ENCODE results near the gene SMPD4.
"Not testable (repeated sequence)": the region's sequence is repeated elsewhere in the genome, so short reads cannot be mapped to it uniquely, and the experiment has no call there.

Gene SMPD4

DNA sequence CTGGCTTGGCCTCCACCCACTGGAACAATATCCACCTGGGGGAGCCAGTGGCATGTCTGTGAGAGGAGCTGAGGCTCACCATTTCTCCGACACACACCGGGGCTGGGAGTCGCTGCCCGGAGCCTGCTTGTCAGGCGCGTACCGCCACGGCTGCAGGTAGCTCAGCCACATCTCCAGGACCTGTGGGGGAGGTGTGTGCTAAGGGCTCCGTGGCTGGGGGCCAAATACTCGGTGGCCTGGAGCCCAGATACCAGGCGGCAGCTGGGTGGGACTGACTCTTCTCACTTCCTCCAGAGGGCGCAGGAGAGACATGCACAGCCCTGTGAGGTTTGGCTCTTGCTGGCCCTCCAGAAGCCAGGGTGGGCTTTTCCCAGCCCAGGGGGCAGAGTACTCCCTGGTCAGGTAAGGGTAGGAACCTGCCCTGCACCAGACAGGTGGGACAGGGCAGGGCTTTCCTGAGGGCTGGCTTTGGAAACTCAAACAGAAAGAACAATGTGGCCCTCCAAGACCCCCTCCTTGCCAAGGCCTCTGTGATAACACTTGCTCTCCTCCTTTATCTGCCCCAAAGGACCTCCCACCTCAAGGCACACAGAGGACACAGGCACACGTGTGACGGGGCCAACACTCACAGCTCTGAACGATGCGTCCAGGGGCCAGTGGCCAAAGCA, 25.3 kb downstream of the SMPD4 start:
- DNase-seq, result peak in 1 of 5 donors; percentile 32

DNA sequence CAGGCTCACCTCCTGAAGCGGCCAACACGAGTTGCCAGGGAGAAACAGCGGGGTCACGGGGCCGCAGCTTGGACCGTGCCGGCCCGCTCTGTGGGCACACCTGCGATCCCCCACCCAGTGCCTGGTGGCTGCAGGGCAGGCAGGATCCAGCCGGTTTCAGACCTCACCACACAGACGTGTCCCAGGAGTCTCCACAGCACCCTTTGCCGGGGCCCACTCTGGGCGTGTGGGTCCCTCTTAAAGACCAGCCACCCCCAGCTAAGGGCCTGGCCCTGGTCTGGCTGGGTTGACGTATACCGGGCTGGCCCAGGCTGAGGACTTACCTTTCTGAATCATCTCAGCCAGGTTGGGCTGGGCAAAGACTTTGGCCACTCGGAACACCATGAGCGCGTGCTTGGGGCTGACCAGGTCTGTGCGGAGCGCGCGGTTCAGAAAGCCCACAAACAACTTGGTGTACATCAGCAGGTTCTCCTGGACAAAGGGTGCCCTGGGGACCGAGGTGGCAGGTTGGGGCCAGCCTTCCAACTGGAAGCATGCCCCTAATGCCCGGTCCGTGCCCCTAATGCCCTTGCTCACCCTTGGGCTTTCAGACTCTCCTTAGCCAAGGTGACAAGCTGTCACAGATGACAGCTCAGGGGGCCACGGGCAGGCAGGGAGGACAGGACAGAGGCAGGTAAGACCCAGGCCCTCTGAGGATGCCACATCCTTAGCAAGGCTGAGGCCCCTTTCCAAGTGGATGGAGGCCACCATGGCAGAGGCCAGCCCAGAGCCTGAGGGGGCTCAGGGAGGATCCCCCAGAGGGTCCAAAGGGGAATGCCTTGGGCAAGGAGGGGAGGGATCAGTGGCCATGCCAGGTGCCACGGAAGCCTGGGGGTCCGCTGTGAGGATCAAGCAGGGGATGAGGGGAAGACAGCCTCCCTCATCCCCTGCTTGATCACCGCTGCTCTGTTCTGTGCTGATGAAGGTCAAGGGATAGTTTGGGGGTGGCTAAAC, 26.3 kb downstream of the SMPD4 start:
- DNase-seq, result no peak

DNA sequence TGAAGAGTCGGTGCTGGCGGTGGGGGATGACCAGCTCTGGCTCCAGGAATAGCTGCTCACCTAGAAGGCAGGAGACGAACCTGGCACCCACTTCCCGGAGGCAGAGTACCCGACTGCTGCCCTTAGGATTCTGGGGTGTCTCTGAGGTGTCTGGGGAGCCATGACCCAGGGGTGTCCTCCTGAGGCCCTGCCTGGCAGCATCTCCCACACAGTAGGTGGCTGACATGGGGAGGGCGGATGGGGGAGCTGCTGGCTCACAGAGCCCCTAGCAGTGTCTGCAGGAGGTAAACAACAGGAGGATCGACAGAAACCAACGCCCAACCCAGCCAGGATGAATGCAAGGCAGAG, 27.0 kb downstream of the SMPD4 start:
- DNase-seq, result not testable (repeated sequence)

DNA sequence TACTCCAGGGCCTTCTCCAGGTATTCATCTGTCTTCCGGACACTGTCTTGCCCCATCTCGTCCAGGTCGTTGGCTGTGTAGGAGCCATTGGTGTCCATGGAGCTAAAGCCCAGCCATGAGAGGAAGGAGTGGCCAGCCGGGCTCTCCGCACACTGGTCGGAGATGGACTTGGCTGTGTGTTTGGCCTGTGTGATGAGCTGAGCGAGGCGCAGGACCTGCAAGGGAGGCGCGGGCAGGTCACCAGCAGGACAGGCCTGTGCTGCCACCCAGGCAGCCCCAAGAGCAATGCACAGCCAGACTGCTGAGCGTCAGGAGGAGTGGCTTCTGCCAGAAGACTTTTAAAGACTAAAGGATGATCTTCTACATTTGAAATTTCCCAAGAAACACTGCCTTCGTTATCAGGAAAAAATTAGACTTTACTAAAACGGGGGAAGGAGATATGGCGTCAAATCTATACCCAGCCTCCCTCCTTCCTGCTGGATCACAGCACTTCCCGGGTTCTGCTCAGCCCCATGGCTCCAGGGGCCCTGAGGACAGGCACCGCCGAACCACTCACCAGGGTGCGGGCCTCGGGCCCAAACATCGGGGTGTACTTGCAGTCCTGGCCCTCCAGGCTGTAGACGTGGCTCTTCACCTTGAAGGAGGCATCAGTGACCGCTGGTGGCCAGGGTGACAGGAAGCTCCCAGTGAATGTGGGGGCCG, 27.5 kb downstream of the SMPD4 start:
- not testable (repeated sequence) for DNase-seq

DNA sequence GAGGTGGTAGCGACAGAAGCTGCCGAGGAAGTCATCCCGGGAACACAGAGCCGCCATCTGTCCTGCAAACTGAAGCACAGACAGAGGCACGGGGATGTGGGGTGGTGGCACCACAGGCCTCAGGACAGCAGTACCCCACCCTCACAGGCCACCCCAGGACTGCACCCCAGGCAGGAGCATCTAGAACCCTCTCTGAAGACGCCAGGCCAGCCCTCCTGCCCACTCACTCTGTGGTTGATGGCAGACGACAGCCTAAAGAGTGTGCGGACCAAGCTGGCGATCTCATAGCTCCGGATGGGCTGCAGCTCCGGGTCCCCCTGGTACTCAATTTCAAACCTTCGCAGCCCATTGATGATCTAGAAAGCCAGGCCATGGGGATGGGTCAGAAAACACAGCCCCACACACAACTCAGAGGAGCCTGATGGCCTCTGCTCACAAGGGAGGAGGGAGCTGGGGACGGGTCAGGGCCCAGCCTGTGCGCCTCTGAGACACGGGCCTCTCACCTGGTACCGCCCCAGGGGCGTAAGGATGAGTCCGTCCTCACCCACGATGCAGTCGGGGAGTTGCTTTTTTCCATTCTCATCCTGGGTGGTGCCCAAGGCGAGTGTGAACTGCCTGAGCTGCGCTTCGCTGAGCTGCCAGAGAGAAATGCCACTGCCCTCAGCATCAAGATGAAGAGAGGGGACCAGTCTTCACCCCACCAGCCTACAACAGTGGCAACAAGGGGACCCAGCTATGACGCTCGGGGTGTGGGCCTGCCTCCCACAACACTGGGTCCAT, 28.4 kb downstream of the SMPD4 start:
- DNase-seq, result no peak

DNA sequence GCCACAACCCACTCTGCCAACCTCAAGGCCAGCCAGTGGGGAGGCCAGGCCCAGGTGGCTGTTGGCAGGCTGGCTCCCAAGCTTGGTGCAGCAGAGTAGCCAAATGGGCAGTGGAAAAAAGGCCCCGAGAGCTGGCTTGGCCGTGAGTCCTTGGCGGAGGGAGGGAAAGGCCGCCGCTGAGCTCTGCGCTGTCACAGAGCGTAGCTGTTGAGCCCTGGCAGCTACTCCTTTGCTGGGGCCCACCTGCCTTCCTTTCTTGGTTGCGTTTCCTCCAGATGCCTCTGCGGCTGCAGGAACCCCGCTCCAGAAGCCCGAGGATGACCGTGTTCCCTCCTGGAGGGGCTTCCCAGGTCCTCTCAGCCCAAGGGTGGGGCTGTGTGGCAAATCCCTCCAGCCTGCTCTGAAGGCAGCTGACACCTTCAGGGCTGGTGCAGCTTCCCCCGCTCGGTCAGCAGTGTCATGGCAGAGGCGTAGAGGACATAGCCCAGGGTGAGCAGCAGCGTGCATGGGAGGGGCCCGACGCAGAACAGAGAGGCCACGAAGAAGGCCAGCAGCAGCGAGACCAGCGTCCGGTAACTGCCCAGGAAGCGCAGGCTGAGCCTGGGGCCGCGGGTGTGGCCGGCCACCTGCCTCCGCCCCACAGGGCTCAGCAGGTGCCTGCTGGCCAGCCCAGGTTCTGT, 29.1 kb downstream of the SMPD4 start:
- not testable (repeated sequence) for DNase-seq

DNA sequence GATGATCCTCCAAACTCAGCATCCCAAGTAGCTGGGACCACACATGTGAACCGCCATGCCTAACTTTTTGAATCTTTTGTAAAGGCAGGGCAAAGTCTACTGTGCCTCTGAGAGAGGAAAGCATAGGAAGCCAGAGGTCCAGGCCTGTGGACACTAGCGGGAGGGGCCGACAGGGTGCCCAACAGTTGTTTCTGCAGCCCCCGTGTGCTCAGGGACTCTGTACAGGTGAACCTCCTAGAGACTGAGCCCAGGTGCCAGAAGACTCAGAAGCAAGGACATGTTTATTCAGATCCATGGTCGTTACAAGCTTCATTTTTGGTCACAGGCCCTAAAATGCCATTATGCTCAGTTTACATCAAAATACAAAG, 30.3 kb downstream of the SMPD4 start:
- DNase-seq, result not testable (repeated sequence)

DNA sequence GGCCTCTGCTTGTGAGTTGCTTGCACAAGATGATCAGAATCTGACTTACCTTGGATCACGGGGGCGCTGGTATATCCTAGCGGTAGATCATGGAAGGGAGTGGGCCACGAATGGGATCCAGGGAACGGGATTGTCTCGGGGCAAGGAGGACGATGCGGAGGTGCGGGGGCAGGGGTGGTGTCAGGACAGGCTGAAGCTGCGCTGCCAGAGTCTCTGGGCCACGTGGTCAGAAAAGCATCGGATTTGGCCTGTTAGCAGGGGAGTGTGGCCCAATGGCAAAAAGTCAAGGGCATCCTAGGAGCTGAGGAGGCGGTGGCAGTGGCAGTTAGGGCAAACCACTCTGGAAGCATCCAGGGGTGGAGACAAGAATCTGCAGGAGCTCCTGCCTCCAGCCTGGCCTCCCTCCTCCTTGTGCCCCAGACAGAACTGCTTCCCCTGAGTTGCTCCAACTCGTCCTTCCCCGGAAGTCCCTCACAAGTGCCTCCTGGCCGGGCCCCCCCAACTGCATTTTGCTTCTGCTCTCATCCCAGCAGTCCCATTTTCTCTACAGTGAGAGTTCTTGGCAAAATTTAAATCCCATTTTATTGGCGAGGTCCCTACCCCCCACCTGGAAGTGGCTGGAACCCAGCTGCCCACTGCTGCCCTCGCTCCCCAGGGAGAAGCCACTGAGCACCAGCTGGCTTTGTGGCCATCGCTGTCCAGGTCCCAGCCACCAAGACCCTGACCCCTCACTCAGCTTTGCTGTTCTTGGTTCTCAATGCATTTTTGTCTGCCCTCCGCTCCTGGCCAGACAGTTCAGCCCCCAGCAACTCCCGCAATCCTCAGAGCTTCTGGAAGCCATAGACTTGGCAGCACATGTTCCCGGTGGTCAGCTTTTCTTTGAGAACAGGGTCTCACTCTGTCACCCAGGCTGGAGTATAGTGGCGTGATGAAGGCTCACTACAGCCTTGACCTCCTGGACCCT, 30.9 kb downstream of the SMPD4 start:
- DNase-seq, result no peak

DNA sequence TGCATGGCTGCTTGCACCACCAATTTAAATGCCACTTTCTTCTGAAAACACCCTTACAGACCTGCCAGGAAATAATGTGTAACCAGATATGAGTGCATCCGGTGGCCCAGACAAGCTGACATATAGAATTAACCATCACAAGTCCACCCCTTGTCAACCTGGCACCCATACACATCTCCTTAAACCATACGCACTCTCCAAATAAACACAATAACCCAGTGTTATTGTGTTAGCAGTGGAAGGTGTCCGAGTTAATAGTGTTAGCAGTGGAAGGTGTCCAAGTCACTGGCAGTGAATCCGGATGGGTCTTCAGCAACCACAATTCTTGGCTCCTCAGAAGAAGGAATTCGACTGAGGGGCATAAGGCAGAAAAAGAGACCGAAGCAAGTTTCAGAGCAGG, 32.9 kb downstream of the SMPD4 start:
- DNase-seq, result not testable (repeated sequence)

DNA sequence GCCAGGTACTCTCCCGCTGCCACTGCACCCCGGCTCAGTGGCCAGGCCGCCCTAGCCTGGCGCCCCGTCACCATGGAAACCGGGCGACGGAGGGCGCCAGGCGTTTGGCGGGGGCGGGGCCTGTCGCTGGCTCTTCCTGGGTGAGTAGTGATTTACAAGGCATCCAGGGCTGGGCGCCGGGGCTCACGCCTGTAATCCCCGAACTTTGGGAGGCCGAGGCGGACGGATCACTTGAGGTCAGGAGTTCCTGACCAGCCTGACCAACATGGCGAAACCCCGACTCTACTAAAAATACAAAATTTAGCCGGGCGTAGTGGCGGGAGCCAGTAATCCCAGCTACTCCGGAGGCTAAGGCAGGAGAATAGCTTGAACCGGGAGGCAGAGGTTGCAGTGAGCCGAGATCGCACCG, 36.4 kb downstream of the SMPD4 start, which contains the start of gene CCDC74B:
CCDC74B (minus strand) TSS at position 107 of the 409 bp plus-strand sequence. CDS start 116 bp downstream, outside the sequence.
- DNase-seq, result peak in 4 of 5 donors; percentile 35 to 63 (median 46)

DNA sequence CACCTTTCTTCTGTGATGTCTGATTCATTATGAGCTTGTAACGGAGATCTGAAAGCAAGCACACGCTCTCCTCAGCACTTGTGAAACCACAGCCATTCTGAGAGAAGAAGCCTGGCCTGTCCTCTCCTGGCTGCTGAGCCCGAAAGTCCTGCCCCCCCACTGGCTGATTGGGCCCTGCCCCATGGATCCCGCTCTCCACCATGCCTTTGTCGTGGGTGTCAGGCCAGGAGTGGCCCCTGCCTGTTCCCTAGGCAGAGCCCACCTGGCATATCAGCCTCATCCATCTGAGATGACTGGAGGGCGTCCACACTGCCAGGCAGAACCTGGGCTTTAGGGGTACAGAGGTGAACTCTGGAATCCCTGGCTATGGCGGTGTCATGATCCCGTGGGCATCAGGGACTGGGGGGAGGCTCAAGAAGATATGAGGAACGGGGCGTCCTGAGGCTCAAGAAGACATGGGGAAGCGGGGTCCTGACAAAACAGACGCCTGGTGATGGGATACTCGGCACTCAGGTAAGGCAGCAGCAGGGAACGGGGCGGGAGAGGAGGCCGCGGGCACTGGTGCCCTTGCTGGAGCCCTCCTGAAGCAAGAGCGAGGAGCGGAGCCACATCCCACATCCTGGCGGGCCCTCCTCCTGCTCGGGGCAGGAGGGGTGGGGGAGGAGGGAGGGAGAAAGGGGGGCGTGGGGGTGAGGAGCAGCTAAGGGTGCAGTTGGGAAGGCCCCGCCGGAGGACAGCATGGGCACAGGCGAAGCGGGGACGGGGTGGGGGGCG, 37.9 kb downstream of the SMPD4 start:
- DNase-seq, result not testable (repeated sequence)

DNA sequence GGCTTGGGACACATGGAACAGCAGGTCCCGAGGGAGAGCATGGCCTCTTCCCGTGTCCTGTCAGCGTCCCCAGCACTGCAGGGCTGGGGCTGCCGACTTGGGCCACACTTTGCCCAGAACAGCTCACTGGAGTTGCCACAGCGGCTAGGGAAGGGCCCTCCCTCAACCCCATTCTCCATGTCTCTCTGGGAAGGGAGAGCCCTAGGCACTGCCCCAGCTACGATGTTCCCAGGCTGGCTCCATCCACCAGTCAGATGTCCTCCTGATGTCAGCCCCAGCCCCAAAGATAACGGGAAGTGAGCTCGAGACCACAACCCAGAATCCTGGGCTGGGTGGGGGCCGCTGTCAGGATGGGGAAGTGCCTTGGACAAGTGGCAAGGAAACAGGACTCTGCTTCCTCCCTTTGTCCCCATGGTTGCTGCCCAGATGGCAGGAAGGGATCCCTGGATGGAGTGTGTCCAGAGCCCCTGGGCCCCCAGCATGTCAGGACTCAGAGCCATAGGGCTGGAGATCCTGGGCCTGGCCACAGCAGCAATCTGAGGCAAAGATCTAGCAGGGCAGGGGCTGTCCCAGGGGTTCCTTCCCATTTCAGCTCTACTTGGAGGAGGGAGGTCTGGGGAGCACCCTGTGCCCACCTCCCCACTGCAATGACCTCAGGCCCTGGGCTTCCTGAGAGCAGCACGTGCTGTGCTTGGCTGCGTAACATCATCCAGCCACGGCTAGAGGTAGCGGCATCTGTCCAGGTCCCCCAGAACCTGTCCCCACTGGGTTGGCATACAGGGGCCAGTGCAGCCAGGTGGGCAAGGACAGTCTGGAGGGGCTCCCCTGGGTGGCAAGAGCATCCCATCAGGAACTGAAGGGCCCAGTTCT, 38.8 kb downstream of the SMPD4 start:
- DNase-seq, result not testable (repeated sequence)

DNA sequence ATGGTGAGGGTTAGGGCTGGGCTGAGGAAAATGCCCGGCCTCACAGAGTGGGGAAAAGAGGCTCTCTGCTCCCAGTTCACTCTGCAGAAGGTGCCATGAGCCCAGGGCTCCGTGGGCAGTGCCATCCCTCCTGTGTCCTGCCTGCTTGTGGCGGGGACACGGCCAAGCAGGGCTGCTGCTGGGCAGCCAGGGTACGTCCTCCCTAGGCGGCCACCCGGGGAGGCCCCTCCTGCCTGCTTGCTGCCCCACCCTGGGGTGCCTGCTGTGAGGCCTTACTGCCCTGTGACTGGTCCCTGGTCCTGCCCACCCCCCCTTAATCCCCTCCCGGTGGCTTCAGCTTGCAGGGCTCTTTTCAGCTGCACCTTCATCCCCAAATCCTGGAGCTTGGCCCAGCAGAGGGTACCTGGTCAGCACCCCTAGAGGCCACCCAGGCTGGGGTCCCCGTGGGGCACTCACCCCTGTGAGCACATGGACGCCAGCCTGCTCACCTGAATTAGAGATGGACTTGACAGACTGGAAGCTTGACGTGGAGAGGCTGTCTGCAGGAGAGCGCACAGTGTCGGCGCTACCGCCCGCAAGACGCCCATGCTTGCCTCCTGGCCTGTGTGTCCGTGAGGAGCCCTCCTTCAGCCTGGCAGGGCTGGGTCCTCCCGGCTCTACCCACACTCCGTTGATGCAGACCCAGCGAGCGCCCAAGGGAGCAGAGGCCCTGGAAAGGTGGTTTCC, 39.6 kb downstream of the SMPD4 start:
- DNase-seq, result not testable (repeated sequence)

DNA sequence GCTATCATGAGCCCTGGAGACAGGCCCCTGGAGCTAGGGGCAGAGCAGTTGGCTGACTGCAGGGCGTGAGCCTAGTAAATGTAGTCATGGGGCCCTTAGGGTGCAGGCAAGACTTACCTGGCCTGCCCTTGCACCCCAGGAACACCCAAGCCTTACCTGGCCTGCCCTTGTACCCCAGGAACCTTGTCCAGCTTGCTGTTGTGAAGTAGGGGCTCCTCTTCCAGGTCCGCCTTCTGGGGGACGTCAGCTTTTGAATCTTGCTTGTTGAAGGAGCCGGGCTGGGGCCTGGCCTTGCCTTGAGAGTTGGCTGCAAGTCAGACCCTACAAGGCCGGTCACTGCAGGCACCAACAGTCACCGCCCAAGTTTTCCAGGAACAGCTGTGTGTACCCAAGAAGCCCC, 40.4 kb downstream of the SMPD4 start:
- not testable (repeated sequence) for DNase-seq

DNA sequence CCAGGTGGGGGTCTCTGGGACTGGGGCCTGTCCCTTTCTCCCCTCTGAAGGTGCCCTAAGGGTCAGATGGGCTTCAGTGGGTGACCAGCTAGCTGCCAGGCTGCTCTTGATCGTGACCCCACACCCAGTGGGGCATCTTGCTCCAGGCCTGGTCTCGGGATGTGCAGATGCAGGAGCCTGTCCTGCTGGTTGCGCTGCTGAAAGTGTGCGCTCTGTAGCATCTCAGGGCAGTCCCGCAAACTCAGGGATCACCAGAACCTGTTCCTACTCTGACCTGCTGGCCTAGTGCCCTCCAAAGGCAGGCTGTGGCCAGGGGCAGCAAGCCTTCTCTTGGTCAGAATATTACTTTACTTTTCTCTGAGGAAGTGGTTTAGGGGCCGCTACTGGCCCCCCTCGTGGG, 40.9 kb downstream of the SMPD4 start:
- DNase-seq, result not testable (repeated sequence)

DNA sequence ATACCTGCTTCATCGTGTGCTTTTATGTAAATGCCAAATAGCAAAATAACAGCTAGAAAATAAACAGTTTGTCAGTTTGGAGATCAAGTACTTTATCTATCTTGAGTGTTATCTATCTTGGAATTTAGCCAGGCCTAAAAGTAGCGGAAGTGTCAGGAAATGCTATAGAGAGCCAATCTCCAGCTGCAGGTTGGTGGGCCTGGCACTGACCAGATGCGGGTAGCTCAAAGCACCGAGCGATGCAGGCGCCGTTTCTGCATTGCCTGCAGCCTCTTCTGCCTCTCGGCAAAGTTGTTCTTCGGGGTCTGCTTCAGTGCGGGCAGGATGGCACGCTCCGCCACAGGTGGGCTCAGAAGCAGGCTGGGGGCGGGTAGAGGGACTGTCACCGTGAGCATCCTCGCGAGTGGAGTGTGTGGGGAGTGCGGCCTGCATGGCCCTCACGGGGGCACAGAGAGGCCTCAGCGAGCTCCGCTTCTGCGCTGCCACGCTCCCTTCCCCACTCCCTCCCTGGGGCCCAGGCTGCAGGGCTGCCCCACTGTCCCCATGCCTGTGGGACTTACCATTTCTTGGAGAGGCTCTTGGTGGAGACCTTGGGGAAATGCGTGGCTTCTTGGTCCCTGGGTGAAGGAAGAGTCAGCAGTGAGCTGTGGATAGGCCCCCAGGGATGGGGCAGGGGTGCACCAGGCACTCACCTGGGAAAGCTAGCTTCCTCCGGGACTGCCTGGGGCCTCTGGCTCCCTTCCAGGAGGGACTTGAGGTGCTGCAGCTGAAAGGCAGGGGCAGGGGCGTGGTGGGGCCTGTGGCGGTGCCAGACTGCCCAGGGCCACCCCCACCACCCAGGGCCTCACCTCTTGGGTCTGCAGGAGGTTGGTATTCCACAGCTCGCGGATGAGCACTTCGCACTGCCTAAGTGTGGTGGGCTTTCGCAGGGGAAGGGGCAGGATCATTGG, 41.8 kb downstream of the SMPD4 start:
- DNase-seq, result not testable (repeated sequence)

DNA sequence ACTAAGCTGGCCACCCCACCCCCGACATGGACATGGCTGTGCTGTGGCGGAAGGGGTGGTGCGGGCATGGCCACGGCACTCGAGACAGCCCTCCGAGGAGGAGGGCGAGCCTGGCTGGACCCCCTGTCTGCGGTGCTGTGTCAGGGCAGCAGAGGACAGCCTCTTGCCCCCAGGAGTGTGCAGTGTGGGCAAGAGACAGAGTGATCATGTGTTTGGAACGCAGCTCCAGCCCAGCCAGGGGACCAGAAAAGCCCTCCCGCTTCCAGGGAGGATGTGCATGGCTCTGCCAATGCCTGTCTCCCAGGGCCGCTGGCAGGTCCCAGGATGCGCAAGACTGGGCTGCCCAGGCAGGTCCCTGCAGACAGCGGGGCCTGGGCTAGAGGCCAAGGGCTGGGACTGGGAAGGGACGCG, 42.6 kb downstream of the SMPD4 start:
- DNase-seq, result not testable (repeated sequence)

All from T-helper 1 cell (primary cell).